H1 (cell line): Measurements from ENCODE around the gene HYLS1. TPM values are rescaled to one million over a fixed set of nuclear protein-coding genes. Genes with fewer than 3 reads are reported as not detected.

Experiments used
- CTCF ChIA-PET: fragments of 300-600 bp; sonication (Branson Sonifier 250); formaldehyde crosslinking; loops from one replicate; lab custom pipeline; 2021; ENCODE audit not compliant: partially characterized antibody; lab: Charles Lee
- POLR2A ChIA-PET: fragments of 300-600 bp; sonication (Branson Sonifier 250); formaldehyde crosslinking; loops from one replicate; lab custom pipeline; 2021; ENCODE audit warnings: inconsistent platforms; ENCODE audit not compliant: partially characterized antibody; lab: Charles Lee
- DNase-seq, 2 experiments: peaks; one replicate each; pipeline versions ENCODE4 v3.0.0 to v3.0.0-alpha.2; 2010 to 2022; ENCODE audit warnings: low spot score in 2 of 2, low read depth in 1 of 2, mixed read lengths in 1 of 2
- FAIRE-seq: peaks from 2 replicates; lab custom pipeline; 2011; peaks lifted over from hg19 to GRCh38; lab: Jason Lieb, UNC
- H2AFZ ChIP-seq: 2 replicates; pipeline ENCODE4 v1.8.1; 2012; ENCODE audit warnings: low read length, inconsistent platforms
- H2AK5ac ChIP-seq: 2 replicates; pipeline ENCODE4 v1.6.1; 2013; ENCODE audit warnings: low read depth, low read length
- H2BK120ac ChIP-seq: replicated peaks from 2 replicates; pipeline ENCODE3; 2013; ENCODE audit warnings: low read depth, low read length, inconsistent platforms
- H2BK12ac ChIP-seq: 2 replicates; pipeline ENCODE4 v1.6.1; 2013; ENCODE audit warnings: low read depth, low read length
- H2BK15ac ChIP-seq: 2 replicates; pipeline ENCODE4 v1.6.1; 2013; ENCODE audit warnings: low read length
- H2BK20ac ChIP-seq: 2 replicates; pipeline ENCODE4 v1.6.1; 2013; ENCODE audit warnings: low read length
- H2BK5ac ChIP-seq: 2 replicates; pipeline ENCODE4 v1.6.1; 2013; ENCODE audit warnings: low read depth, low read length
- H3K14ac ChIP-seq: 2 replicates; pipeline ENCODE4 v1.6.1; 2013; ENCODE audit warnings: inconsistent platforms; ENCODE audit not compliant: insufficient read length
- H3K18ac ChIP-seq: 2 replicates; pipeline ENCODE4 v1.6.1; 2013; ENCODE audit warnings: low read length; ENCODE audit errors: extremely low read depth
- H3K23ac ChIP-seq: 2 replicates; pipeline ENCODE4 v1.6.1; 2013; ENCODE audit warnings: inconsistent platforms; ENCODE audit not compliant: insufficient read length
- H3K23me2 ChIP-seq: 2 replicates; pipeline ENCODE4 v1.6.1; 2013; ENCODE audit warnings: low read depth, low read length
- H3K27ac ChIP-seq: 2 replicates; pipeline ENCODE4 v1.6.1; 2011; ENCODE audit warnings: low read depth, low read length, inconsistent platforms
- H3K27me3 ChIP-seq, 4 experiments: replicated peaks in 1 of 4; 1 replicate in 1 of 4; 2 replicates in 3 of 4; pipeline versions ENCODE4 v1.6.1 to v1.8.1; 2011 to 2013; ENCODE audit warnings: low read length in 3 of 4, mild to moderate bottlenecking in 3 of 4, inconsistent platforms in 2 of 4, mixed read lengths in 2 of 4, moderate library complexity in 1 of 4; ENCODE audit not compliant: control insufficient read depth in 3 of 4, insufficient read depth in 3 of 4; ENCODE audit errors: extremely low read depth in 1 of 4
- H3K36me3 ChIP-seq, 4 experiments: 2 replicates each; pipeline versions ENCODE4 v1.6.1 to v1.8.1; 2011 to 2013; ENCODE audit warnings: mild to moderate bottlenecking in 4 of 4, low read length in 3 of 4, moderate library complexity in 2 of 4, control low read depth in 1 of 4, inconsistent platforms in 1 of 4; ENCODE audit not compliant: insufficient read depth in 4 of 4, control insufficient read depth in 2 of 4
- H3K4ac ChIP-seq: replicated peaks from 2 replicates; pipeline ENCODE3; 2013; ENCODE audit warnings: low read length, low read depth, mixed read lengths, inconsistent platforms; ENCODE audit not compliant: insufficient read length
- H3K4me1 ChIP-seq, 4 experiments: replicated peaks in 1 of 4; 1 replicate in 1 of 4; 2 replicates in 3 of 4; pipeline versions ENCODE4 v1.6.1 to v1.8.1; 2011 to 2013; ENCODE audit warnings: low read length in 3 of 4, inconsistent platforms in 2 of 4, mixed read lengths in 1 of 4; ENCODE audit not compliant: insufficient read depth in 4 of 4, control insufficient read depth in 3 of 4
- H3K4me2 ChIP-seq, 2 experiments: 2 replicates each; pipeline versions ENCODE4 v1.6.1 to v1.8.1; 2011 to 2013; ENCODE audit warnings: low read depth in 2 of 2, low read length in 2 of 2, control low read depth in 1 of 2, inconsistent platforms in 1 of 2, mild to moderate bottlenecking in 1 of 2; ENCODE audit not compliant: insufficient read depth in 1 of 2
- H3K4me3 ChIP-seq, 4 experiments: fragments of 200-600, 300-600 bp in 1 of 4; sonication (generic), shearing (Covaris generic), sonication (Bioruptor Twin) in 1 of 4; 2 replicates each; pipeline versions ENCODE4 v1.5.1 to v1.8.1; 2011 to 2016; ENCODE audit warnings: low read length in 4 of 4, low read depth in 3 of 4, control low read depth in 2 of 4, inconsistent platforms in 2 of 4, mild to moderate bottlenecking in 2 of 4, mixed read lengths in 1 of 4, moderate library complexity in 1 of 4; ENCODE audit not compliant: insufficient read depth in 2 of 4; ENCODE audit errors: extremely low read depth in 1 of 4
- H3K56ac ChIP-seq: replicated peaks from 2 replicates; pipeline ENCODE3; 2013; ENCODE audit warnings: low read depth, mild to moderate bottlenecking, mixed read lengths, low read length, inconsistent platforms; ENCODE audit not compliant: insufficient read length
- H3K79me1 ChIP-seq: 2 replicates; pipeline ENCODE4 v1.6.1; 2013; ENCODE audit warnings: low read depth, low read length, control low read depth
- H3K79me2 ChIP-seq, 2 experiments: 2 replicates each; pipeline versions ENCODE4 v1.6.1 to v1.8.1; 2012 to 2013; ENCODE audit warnings: low read length in 2 of 2, mild to moderate bottlenecking in 2 of 2, inconsistent platforms in 1 of 2; ENCODE audit not compliant: insufficient read depth in 2 of 2, control insufficient read depth in 1 of 2
- H3K9ac ChIP-seq, 4 experiments: replicated peaks in 1 of 4; 1 replicate in 1 of 4; 2 replicates in 3 of 4; pipeline versions ENCODE4 v1.6.1 to v1.8.1; 2011 to 2013; ENCODE audit warnings: low read depth in 3 of 4, low read length in 3 of 4, control low read depth in 2 of 4, mild to moderate bottlenecking in 2 of 4, moderate library complexity in 2 of 4, inconsistent platforms in 1 of 4; ENCODE audit errors: extremely low read depth in 1 of 4
- H3K9me3 ChIP-seq, 2 experiments: 2 replicates each; pipeline versions ENCODE4 v1.6.1 to v1.8.1; 2012 to 2013; ENCODE audit warnings: mild to moderate bottlenecking in 2 of 2, moderate library complexity in 2 of 2, control low read depth in 1 of 2, inconsistent platforms in 1 of 2, low read depth in 1 of 2, low read length in 1 of 2, mixed read lengths in 1 of 2; ENCODE audit not compliant: insufficient read depth in 2 of 2
- H4K20me1 ChIP-seq, 2 experiments: replicated peaks in 1 of 2; 2 replicates each; pipeline versions ENCODE3 to v1.8.1; 2011 to 2013; ENCODE audit warnings: inconsistent platforms in 2 of 2, low read length in 2 of 2, mild to moderate bottlenecking in 1 of 2; ENCODE audit not compliant: insufficient read depth in 2 of 2, control insufficient read depth in 1 of 2
- H4K5ac ChIP-seq: 2 replicates; pipeline ENCODE4 v1.6.1; 2013; ENCODE audit warnings: low read length, low read depth, mixed read lengths, inconsistent platforms; ENCODE audit not compliant: insufficient read length
- H4K8ac ChIP-seq: 2 replicates; pipeline ENCODE4 v1.8.0; 2013; ENCODE audit warnings: mild to moderate bottlenecking, moderate library complexity, low read length, inconsistent platforms; ENCODE audit not compliant: insufficient read depth; ENCODE audit errors: extremely low read depth
- H4K91ac ChIP-seq: replicated peaks from 2 replicates; pipeline ENCODE3; 2013; ENCODE audit warnings: low read length, mixed read lengths, inconsistent platforms; ENCODE audit not compliant: insufficient read length
- KDM1A ChIP-seq: fragments of 200-600, 300-600 bp; sonication (generic); IDR thresholded peaks from 2 replicates; pipeline ENCODE4 v1.7.1; 2016; ENCODE audit warnings: mild to moderate bottlenecking, low read length, borderline replicate concordance
- WGBS, 2 experiments: shearing (Covaris generic) in 1 of 2; methylation state at CpG; one replicate each; pipeline versions ENCODE4 v1.1.6 to v1.1.7; 2013 to 2015; ENCODE audit warnings: low lambda C conversion rate in 2 of 2, mixed read lengths in 2 of 2, inconsistent platforms in 1 of 2, low coverage in 1 of 2, missing lambda C conversion rate in 1 of 2; ENCODE audit not compliant: insufficient replicate concordance in 2 of 2, insufficient coverage in 1 of 2, insufficient read length in 1 of 2; ENCODE audit errors: extremely low coverage in 1 of 2, missing lambda C conversion rate in 1 of 2; 5-methylcytosine and 5-hydroxymethylcytosine counted together
- polyA plus RNA-seq, 7 experiments: library from polyadenylated mRNA; depleted of rRNA in 3 of 7; stranded (reverse) in 5 of 7; unstranded in 2 of 7; fragments of >200 nt in 5 of 7; fragments of 200-250 nt in 2 of 7; gene quantifications; 1 replicate in 5 of 7; 2 replicates in 1 of 7; 4 replicates in 1 of 7; pipeline versions ENCODE4 v1.2.1 to v1.2.3, GENCODE V29; 2011 to 2013; ENCODE audit warnings: missing spikeins in 2 of 7, mixed read lengths in 2 of 7
- total RNA-seq: library from RNA; stranded (reverse); fragmentation: NEBNext Ultra II Directional; extraction: Animal tissue kit (Norgen Biotek cat#: 25700); gene quantifications from 2 replicates; pipeline ENCODE4 v1.2.1, GENCODE V29; 2021
- TF ChIP-seq, protein P1 (sequence below): IDR thresholded peaks from 2 replicates; pipeline ENCODE4 v1.6.1; 2012; ENCODE audit warnings: low read length, inconsistent platforms
- TF ChIP-seq, protein P2 (sequence below): IDR thresholded peaks from 2 replicates; pipeline ENCODE4 v1.6.1; 2011; ENCODE audit warnings: low read depth, mild to moderate bottlenecking, low read length; ENCODE audit not compliant: insufficient read depth

Gene HYLS1
- total and polyA plus RNA-seq, 2 of the 8 experiments (the other 6 are each of a cell fraction or from before 2014, with no cell fraction given) = 5.1 to 11.6 TPM

- Histone ChIP-seq H3K9ac (no peak overlapping the region), H4K5ac (no peak overlapping the region), H3K23me2 (peaks cover 3% of the 10 kb centered on the region; the same call in 1 of the 2 replicates), H2BK5ac (no peak overlapping the region; the same call in 1 of the 2 replicates), H2AFZ (no peak overlapping the region), H3K23ac (no peak overlapping the region), H3K56ac (no peak overlapping the region), H3K79me2 (peaks cover 0 to 23% of the 10 kb centered on the region in 2 experiments; a peak in 2 of 4 replicates), H2BK15ac (no peak overlapping the region), H4K91ac (no peak overlapping the region), H2BK20ac (no peak overlapping the region), H4K20me1 (no peaks in the 10 kb centered on the region), H3K4me1 (no peaks in the 10 kb centered on the region), H3K27me3 (peaks cover 0 to 3% (median 2%) of the 10 kb centered on the region in 4 experiments; a peak in 4 of 7 replicates), H2BK12ac (0 out of 2 replicates have a peak overlapping the region, but pooled peaks have one; percentile 33), H2BK120ac (no peak overlapping the region), H3K79me1 (no peaks in the 10 kb centered on the region), H3K9me3 (peaks cover 10 to 12% of the 10 kb centered on the region in 2 experiments), H3K4ac (no peak overlapping the region), H3K36me3 (peaks cover 0 to 2% (median under 1%) of the 10 kb centered on the region in 4 experiments; a peak in 1 of 8 replicates), H2AK5ac (no peak overlapping the region; the same call in 1 of the 2 replicates), H4K8ac (peak overlapping the region; percentile 59; the same call in 1 of the 2 replicates), H3K27ac (no peak overlapping the region), H3K4me2 (peak overlapping the region in 1 of 2 experiments; percentile 33; a peak in 1 of 4 replicates), H3K14ac (no peak overlapping the region), H3K18ac (no peak overlapping the region), H3K4me3 (peak overlapping the region in 2 of 4 experiments; percentile 58 to 73; a peak in 3 of 8 replicates)
- ChIA-PET CTCF (interaction anchor here (0.6 to 1.5 kb wide), 3 partner anchors 8 to 260 kb away, joined by 3 to 4 read pairs (median 3); no protein-coding TSS in a partner anchor), POLR2A (interaction anchor here (0.7 to 2.6 kb wide), 10 partner anchors 10 to 558 kb away, joined by 3 to 27 read pairs (median 6); partner anchors contain the start of genes CHEK1, DDX25 and PUS3)
- 79% methylated on average over 19 of the region's 24 CpGs; no CpG with 5 or more reads in 1 of the 2 experiments for WGBS, 2 experiments
- FAIRE-seq = no peak
- TF ChIP-seq, protein P1, sequence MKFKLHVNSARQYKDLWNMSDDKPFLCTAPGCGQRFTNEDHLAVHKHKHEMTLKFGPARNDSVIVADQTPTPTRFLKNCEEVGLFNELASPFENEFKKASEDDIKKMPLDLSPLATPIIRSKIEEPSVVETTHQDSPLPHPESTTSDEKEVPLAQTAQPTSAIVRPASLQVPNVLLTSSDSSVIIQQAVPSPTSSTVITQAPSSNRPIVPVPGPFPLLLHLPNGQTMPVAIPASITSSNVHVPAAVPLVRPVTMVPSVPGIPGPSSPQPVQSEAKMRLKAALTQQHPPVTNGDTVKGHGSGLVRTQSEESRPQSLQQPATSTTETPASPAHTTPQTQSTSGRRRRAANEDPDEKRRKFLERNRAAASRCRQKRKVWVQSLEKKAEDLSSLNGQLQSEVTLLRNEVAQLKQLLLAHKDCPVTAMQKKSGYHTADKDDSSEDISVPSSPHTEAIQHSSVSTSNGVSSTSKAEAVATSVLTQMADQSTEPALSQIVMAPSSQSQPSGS = peak; percentile 23; the same call in 1 of the 2 replicates
- TF ChIP-seq, protein P2, sequence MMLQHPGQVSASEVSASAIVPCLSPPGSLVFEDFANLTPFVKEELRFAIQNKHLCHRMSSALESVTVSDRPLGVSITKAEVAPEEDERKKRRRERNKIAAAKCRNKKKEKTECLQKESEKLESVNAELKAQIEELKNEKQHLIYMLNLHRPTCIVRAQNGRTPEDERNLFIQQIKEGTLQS = no peak
- peak; percentile 76; the same call in 1 of the 2 replicates for TF ChIP-seq KDM1A
- DNase-seq = no peak
Measured at GRCh38 chr11:125886997-125887372, 483 bp upstream of the HYLS1 start.
